Fibroblast of skin of scalp (primary cell): ENCODE data around the gene TNNI3K. TPM values are rescaled to one million over a fixed set of nuclear protein-coding genes. Genes with fewer than 3 reads are reported as not detected.
A peak's percentile ranks its signal among the peaks of the same experiment; 100 is the strongest.
"Not testable (repeated sequence)": the region's sequence is repeated elsewhere in the genome, so short reads cannot be mapped to it uniquely, and the experiment has no call there.

Experiments used
- DNase-seq: peaks from one replicate; pipeline ENCODE4 v3.0.0-alpha.2; 2013
- polyA plus RNA-seq, 2 experiments: library from polyadenylated mRNA; unstranded; fragments of 120-200 nt; gene quantifications; one replicate each; pipeline ENCODE4 v1.2.1, GENCODE V29; 2013; ENCODE audit not compliant: insufficient read length in 2 of 2

Gene TNNI3K
- polyA plus RNA-seq (2013, experiment 1 of 2; ENCODE audit: insufficient read length): not detected
- polyA plus RNA-seq (2013, experiment 2 of 2; ENCODE audit: insufficient read length): not detected

GRCh38 chr1:74235153-74235552 is at the start of gene TNNI3K:
TSS of gene TNNI3K (plus strand) at chr1:74235387. CDS start at chr1:74235452, 65 bp downstream.
- DNase-seq: no peak

- DNase-seq: peak; percentile 15
Observed at GRCh38 chr1:74193908-74194307, 41.3 kb upstream of the TNNI3K start.

- no peak for DNase-seq
Observed at GRCh38 chr1:74195339-74195738, 39.8 kb upstream of the TNNI3K start.

GRCh38 chr1:74197255-74197654 is 37.9 kb upstream of the TNNI3K start:
- no peak for DNase-seq

GRCh38 chr1:74197657-74198552 is 37.3 kb upstream of the TNNI3K start, which contains the start of the genes FPGT and LRRIQ3:
TSS of gene FPGT (plus strand) at chr1:74198242. CDS start at chr1:74198279, 37 bp downstream.
TSS of gene LRRIQ3 (minus strand) at chr1:74198176. CDS start at chr1:74183684, 14,492 bp downstream.
- peak; percentile 94 for DNase-seq

- DNase-seq: peak; percentile 4
Observed at GRCh38 chr1:74199504-74199903, 35.7 kb upstream of the TNNI3K start.

GRCh38 chr1:74205266-74205665 is 29.9 kb upstream of the TNNI3K start:
- DNase-seq: peak; percentile 61

- DNase-seq: no peak
Observed at GRCh38 chr1:74215229-74215628, 20.0 kb upstream of the TNNI3K start.

- no peak for DNase-seq
Observed at GRCh38 chr1:74222701-74223100, 12.5 kb upstream of the TNNI3K start.

- no peak for DNase-seq
Observed at GRCh38 chr1:74223453-74223852, 11.7 kb upstream of the TNNI3K start.

GRCh38 chr1:74236440-74236839 is 1.3 kb downstream of the TNNI3K start:
- no peak for DNase-seq

GRCh38 chr1:74237035-74237434 is 1.8 kb downstream of the TNNI3K start:
- DNase-seq: no peak

- DNase-seq: no peak
Observed at GRCh38 chr1:74237787-74238186, 2.6 kb downstream of the TNNI3K start.

- DNase-seq: no peak
Observed at GRCh38 chr1:74245168-74245772, 10.1 kb downstream of the TNNI3K start.

GRCh38 chr1:74246315-74246714 is 11.1 kb downstream of the TNNI3K start:
- DNase-seq: no peak

GRCh38 chr1:74247881-74248528 is 12.8 kb downstream of the TNNI3K start:
- no peak for DNase-seq

- DNase-seq: not testable (repeated sequence)
Observed at GRCh38 chr1:74253243-74253824, 18.1 kb downstream of the TNNI3K start.

- DNase-seq: no peak
Observed at GRCh38 chr1:74266001-74266400, 30.8 kb downstream of the TNNI3K start.

- no peak for DNase-seq
Observed at GRCh38 chr1:74271503-74271902, 36.3 kb downstream of the TNNI3K start.

GRCh38 chr1:74280642-74281396 is 45.6 kb downstream of the TNNI3K start:
- DNase-seq: no peak

GRCh38 chr1:74286414-74286813 is 51.2 kb downstream of the TNNI3K start:
- DNase-seq: no peak

- DNase-seq: no peak
Observed at GRCh38 chr1:74314438-74314837, 79.3 kb downstream of the TNNI3K start.
